Body of pancreas (tissue), 4 donors: ENCODE data around the gene DSCAM.

Source experiments
- POLR2A ChIP-seq, 3 donors: fragments of 450-650 bp; IDR thresholded peaks; one replicate each; pipeline ENCODE4 v1.6.1; 2016; ENCODE audit warnings: antibody characterized with exemption in 3 of 3, mild to moderate bottlenecking in 2 of 3
- TF ChIP-seq, protein P1 (sequence below), 7 experiments: fragments of 450-650 bp in 4 of 7; fragments of 200-600 bp in 3 of 7; sonication (generic) in 3 of 7; IDR thresholded peaks; one replicate each; pipeline ENCODE4 v1.5.1; 2016 to 2019; ENCODE audit warnings: antibody characterized with exemption in 7 of 7

DNA sequence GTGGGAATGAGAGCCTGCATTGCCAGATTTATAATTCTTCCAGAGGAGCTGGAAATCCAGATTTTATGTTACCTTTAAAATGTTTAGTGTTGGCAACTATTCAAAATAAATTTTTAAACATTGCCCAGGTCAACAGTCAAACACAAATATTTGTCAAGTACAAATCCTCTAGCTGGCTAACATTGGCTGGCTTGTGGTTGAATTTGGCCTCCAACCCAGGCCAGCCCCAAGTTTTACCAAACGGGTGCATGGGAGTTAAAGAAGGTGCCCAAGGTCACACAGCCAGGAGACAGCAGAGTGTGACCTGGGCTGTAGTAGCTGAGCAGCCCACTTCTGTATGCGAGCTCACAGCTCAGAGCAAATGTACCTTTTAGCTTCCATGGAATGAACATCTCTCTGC lies 240.6 kb downstream of the DSCAM start:
- TF ChIP-seq POLR2A (IDR thresholded peaks at IDR 0.05), result no peak
- TF ChIP-seq, protein P1, sequence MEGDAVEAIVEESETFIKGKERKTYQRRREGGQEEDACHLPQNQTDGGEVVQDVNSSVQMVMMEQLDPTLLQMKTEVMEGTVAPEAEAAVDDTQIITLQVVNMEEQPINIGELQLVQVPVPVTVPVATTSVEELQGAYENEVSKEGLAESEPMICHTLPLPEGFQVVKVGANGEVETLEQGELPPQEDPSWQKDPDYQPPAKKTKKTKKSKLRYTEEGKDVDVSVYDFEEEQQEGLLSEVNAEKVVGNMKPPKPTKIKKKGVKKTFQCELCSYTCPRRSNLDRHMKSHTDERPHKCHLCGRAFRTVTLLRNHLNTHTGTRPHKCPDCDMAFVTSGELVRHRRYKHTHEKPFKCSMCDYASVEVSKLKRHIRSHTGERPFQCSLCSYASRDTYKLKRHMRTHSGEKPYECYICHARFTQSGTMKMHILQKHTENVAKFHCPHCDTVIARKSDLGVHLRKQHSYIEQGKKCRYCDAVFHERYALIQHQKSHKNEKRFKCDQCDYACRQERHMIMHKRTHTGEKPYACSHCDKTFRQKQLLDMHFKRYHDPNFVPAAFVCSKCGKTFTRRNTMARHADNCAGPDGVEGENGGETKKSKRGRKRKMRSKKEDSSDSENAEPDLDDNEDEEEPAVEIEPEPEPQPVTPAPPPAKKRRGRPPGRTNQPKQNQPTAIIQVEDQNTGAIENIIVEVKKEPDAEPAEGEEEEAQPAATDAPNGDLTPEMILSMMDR (IDR thresholded peaks at IDR 0.05), result no peak
